Stimulated activated naive CD8-positive, alpha-beta T cell treated with anti-CD3 and anti-CD28 coated beads, Interleukin-15, Interleukin-2, amounts not matched to agents 100 U/mL and 50 U/mL, for 24 hours (primary cell): Measurements from ENCODE around the gene TMEM117.

Experiments used
- ATAC-seq: fragments of 150-1000 bp; cut with Tn5 transposase; one replicate; pipeline ENCODE4 v1.10.0; 2021
- DNase-seq: peaks from one replicate; pipeline ENCODE4 v3.0.0; 2021

Gene TMEM117

DNA sequence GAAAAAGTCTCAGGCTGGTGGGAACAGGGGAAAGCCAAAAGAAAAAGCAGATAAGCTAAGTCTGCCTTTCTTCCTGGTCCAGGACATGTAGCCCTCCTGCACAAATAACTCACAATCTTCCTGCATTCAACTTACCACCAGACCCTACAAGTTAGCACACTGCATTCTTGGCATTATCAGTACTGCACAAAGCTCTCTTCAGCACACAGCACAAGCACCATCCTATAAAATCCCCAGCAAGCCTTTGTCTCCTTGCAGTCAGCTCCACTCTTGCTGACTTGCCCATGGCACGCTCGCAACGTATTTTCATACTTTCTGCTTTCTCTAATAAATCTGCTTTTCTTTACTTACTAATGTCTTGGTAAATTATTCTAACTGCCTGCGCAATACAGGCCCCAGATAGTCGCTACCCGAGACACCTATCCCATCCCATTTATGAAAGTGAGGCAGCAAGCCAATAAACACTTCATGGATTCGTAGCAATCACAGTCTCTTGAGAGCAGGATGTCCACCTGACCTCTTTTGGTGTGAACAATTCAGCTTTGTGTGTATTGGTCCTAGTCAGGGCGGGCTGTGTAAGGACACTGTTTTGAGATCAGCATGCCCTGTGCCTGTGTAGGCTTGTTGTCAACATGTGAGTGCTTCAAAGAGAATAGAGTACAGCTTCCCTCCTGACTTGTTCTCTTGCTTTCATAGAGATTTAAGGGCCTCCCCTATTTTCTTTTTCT, 49.0 kb downstream of the TMEM117 start:
- ATAC-seq = no peak
- DNase-seq = no peak

- DNase-seq (no peak), ATAC-seq (no peak)
Measured at GRCh38 chr12:43887397-43887796, 51.5 kb downstream of the TMEM117 start.

GRCh38 chr12:43891856-43892574, 56.1 kb downstream of the TMEM117 start:
- DNase-seq = no peak
- ATAC-seq = no peak

DNA sequence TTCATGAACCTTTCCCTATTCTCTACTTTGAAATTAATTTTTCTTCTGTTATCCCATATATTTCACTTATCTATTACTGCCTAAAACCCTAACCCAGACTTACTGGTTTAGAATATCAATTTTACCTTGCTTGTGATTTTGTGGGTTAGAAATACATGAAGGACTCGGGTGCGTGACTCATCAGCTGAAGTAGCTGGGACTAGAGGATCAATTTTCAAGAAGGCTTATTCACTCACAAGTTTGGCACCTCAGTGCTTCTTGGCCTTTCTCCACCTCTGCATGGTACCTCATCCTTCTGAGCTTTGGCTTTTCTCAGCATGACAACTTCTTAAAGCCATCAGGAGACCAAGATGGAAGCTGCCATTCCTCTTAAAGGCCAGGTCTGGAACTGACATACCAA, 57.8 kb downstream of the TMEM117 start:
- no peak for DNase-seq
- no peak for ATAC-seq

DNA sequence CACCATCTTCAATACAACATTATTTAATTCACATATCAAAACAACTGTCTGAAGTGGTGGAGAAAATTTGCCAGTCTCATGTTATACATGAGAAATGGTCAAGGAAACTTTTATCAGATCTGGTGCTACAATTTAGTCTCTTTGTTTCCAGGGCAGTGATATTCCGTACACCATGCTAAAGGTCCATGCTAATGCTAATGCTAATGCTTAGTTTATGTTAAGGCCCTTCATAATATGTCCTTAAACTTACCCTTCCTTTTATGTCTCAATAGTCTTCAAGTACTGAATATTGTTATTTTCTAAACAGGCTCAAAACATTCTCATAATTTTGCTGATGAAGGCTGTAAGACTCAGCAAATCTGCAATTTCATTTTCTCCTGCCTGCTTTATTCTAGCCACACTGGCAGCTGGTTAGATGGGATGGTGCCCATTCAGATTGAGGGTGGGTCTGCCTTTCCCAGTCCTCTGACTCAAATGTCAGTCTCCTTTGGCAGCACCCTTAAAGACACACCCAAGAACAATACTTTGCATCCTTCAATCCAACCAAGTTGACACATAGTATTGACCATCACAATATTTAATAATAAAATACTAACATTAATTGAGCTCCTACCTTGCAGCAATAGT, 59.8 kb downstream of the TMEM117 start:
- ATAC-seq (no peak), DNase-seq (no peak)

- DNase-seq (no peak), ATAC-seq (no peak)
Measured at GRCh38 chr12:43896496-43896895, 60.6 kb downstream of the TMEM117 start.

GRCh38 chr12:43898474-43898873, 62.6 kb downstream of the TMEM117 start:
- no peak for ATAC-seq
- DNase-seq = no peak

GRCh38 chr12:43899574-43899973, 63.7 kb downstream of the TMEM117 start:
- no peak for ATAC-seq
- no peak for DNase-seq

GRCh38 chr12:43903686-43904085, 67.8 kb downstream of the TMEM117 start:
- DNase-seq (no peak), ATAC-seq (no peak)

DNA sequence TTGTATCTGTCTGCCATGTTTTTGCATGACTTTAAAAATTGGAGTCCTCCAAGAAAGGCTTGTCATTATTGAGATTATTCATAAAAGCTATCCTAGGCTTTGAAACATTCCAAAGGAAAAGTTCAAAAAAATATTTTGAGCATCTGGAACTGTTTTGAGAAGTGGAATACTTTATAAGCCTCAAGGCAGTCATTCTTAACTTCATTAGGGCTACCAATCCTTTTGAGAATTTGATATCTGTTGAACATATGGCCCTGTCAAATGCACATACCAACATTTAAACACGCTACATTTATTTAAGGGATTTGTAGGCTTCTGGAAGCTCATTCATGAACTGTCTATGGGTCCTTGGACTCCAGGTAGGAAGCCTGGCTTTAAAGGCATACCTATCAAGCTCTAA, 77.0 kb downstream of the TMEM117 start:
- ATAC-seq = no peak
- DNase-seq = no peak

DNA sequence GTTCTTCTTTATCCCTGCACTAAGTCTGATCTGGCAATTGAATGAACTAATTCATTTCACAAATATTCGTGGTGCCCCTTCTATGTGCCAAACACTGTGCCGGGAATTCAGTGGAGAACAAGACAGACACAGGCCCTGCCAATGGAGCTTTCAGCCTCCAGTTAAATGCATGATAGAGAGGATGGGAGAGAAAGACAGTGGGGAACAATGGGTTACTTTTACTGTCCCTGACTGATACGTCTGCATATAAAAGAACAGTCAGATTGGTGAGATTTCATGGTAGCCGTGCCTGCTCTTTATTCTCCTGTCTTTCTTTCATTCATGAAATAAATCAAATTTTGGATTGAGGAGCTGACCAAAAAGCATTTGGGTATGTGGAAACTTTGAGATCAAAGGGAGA, 78.5 kb downstream of the TMEM117 start:
- no peak for ATAC-seq
- no peak for DNase-seq

GRCh38 chr12:43914923-43915468, 79.1 kb downstream of the TMEM117 start:
- ATAC-seq (no peak), DNase-seq (no peak)

DNA sequence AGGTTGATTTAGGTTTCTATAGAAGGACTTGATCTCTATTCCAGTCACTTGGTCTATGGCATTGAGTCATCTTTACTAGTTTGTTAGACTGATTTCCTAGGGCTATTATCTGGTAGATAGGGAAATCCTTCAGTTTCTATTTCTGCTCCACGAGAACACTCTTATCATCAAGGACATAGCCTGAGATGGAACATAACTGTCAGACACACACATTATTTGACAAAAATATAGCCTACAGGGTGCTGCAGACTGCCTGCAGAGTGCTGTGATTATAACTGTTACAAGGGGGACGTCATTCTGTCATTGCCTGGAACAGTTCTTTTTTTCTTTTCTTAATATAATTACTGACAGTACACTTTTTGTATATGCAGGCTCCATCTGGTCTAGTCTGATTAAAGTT, 82.0 kb downstream of the TMEM117 start:
- no peak for ATAC-seq

GRCh38 chr12:43921666-43922337, 85.9 kb downstream of the TMEM117 start:
- ATAC-seq (no peak), DNase-seq (no peak)

More for the DNA sequence above, 82.0 kb downstream of the TMEM117 start:
- no peak for DNase-seq

- DNase-seq (no peak), ATAC-seq (no peak)
Measured at GRCh38 chr12:43930032-43930431, 94.2 kb downstream of the TMEM117 start.

GRCh38 chr12:43931187-43931586, 95.3 kb downstream of the TMEM117 start:
- no peak for ATAC-seq

GRCh38 chr12:43935581-43935980, 99.7 kb downstream of the TMEM117 start:
- ATAC-seq (no peak), DNase-seq (no peak)

More at GRCh38 chr12:43931187-43931586, 95.3 kb downstream of the TMEM117 start:
- DNase-seq = no peak

DNA sequence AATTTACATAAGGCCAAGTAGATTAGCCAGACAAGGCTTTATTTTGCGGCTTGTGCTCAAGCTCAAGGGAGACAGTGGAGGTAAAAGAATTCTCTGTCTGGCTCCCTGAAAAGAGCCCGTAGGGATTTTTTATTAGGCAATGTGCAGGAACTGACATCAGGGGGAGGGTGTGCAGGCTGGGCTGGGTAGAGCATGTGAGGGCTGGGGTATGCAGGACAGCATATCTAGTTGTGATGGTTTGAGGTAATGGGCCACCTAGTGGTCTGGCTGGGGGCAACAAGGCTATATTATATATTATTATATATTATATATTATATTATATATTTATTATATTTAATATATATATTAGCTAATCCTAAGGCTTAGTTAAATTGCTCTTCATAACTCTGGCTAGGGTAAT, 102.1 kb downstream of the TMEM117 start:
- DNase-seq = peak; percentile 6
- ATAC-seq = no peak

GRCh38 chr12:43942379-43942778, 106.5 kb downstream of the TMEM117 start:
- DNase-seq (no peak), ATAC-seq (no peak)

DNA sequence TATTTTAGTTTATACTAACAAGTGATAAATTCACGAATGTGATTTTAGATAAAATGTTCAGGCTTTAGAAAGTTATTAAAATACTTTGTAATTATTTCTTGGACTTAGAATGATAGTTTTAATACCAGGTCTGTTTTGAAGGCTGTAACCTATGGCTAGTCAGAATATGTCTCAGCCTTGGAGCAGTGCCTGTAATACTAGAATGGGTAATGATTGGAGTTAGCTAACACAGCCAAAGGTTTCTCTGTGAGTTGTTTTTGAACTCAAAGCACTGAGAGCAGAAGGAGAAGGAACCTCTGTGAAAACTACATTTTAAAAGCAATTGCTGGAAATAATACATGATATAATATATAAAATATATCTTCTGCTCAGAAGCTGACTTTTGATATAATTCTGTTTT, 110.1 kb downstream of the TMEM117 start:
- no peak for ATAC-seq
- no peak for DNase-seq

GRCh38 chr12:43951286-43951685, 115.4 kb downstream of the TMEM117 start:
- DNase-seq (no peak), ATAC-seq (no peak)

- ATAC-seq (no peak), DNase-seq (peak; percentile 12)
Measured at GRCh38 chr12:43957732-43958372, 122.0 kb downstream of the TMEM117 start.
